MM.1S (cell line): ENCODE results near the gene GJD4.

Source experiments
- CTCF ChIP-seq: fragments of 300-600 bp; sonication (generic); IDR thresholded peaks from 2 replicates; pipeline ENCODE4 v1.5.1; 2016; ENCODE audit warnings: antibody characterized with exemption, low read length, mixed read lengths
- EZH2 ChIP-seq: fragments of 300-600 bp; sonication (generic); optimal IDR thresholded peaks from 2 replicates; pipeline ENCODE3; 2017; ENCODE audit warnings: low read depth, mild to moderate bottlenecking, antibody characterized with exemption, low read length, mixed read lengths
- EZH2phosphoT487 ChIP-seq: fragments of 300-600 bp; sonication (generic); IDR thresholded peaks from 2 replicates; pipeline ENCODE4 v1.6.1; 2018; ENCODE audit warnings: antibody characterized with exemption, low read length

DNA sequence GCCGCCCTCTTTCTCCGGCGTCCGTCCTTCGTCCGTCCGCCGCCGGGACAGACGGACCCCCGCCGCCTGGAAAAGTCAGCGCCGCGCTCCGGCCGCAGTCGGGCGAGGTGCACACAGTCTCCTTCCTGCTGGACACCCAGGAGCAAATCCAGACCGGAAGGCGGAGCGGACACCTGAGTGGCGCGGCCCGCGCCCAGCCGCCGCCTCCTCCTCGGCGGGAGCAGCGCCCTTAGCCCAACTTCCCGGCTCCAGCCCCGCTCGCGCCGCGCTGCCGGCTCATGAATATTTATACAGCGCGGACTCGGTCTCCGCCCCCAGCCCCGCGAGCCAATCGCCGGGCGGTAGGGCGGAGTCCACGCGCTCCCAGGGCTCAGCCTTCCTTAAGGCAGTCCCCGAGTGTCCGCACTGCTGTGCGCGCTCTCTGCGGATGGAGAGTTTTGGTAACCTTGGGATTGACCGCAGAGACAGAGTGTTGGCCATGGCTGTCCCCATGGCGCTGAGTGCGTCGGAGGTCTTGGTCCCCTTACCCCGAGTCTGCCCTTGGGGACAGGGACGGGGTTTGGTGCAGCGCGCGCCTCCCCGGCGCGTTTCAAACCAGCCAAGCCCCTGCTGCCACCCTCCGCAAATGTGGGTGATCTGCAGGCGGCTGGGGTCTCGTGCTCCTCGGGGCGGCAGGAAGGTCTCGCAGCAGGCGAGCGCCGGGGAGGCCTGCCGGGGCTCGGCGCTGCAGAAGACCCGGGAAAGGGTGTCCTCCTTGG is 37.1 kb downstream of the GJD4 start, which contains the start of gene FZD8:
- peak; percentile 35 for TF ChIP-seq CTCF
- no peak for TF ChIP-seq EZH2
- TF ChIP-seq EZH2phosphoT487: no peak
